Cerebellar cortex (tissue), 1 donor: ENCODE results near the gene CYP2B6.
A peak's percentile ranks its signal among the peaks of the same experiment; 100 is the strongest.
"Not testable (repeated sequence)": the region's sequence is repeated elsewhere in the genome, so short reads cannot be mapped to it uniquely, and the experiment has no call there.

Source experiments
- DNase-seq: peaks from one replicate; pipeline ENCODE4 v3.0.0-alpha.2; 2015; ENCODE audit warnings: low spot score

CYP2B6 gene

DNA sequence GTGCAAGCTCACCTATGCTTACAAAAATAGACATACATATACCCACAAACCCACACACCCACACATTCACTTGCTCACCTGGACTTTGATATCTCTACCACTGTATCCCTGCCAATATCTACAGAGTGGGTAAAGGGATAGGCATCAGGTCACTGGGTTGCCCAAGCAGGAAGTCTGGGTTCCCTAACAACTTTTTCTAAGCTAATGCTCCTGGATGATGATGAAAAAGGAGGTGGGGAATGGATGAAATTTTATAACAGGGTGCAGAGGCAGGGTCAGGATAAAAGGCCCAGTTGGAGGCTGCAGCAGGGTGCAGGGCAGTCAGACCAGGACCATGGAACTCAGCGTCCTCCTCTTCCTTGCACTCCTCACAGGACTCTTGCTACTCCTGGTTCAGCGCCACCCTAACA, at the start of gene CYP2B6:
CYP2B6 (plus strand) TSS at position 311 of the 410 bp plus-strand sequence; CDS start at position 335, 24 bp downstream.
- DNase-seq: no peak

DNA sequence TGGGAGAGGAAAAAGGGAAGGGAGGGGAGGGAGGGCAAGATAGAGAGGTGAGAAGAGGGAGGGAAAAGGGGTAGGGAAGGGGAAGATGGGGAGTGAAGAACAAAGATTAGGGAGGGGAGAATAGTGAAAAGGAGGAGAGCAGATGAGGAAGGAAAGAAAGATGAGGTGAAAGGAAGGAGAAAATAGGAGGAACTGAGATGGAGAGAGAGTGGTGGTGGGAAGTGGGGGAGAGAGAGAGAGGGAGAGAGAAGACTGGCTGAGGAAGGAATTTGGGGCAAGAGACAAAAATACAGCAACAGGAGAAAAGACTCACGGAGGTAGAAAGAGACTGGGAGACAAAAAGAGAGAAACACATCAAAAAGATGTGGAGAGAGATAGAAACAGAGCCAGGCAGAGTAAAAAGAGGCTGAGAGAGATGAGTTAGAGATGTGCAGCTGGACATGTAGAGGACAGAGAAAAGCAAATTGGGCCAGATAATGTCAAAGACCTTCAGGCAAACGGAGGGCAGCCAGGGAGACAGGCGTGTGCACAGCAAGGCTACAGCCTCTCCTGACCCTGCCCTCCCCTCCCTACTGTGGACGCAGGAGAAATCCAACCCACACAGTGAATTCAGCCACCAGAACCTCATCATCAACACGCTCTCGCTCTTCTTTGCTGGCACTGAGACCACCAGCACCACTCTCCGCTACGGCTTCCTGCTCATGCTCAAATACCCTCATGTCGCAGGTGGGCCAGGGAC, 49.4 kb upstream of the CYP2B6 start:
- no peak for DNase-seq

DNA sequence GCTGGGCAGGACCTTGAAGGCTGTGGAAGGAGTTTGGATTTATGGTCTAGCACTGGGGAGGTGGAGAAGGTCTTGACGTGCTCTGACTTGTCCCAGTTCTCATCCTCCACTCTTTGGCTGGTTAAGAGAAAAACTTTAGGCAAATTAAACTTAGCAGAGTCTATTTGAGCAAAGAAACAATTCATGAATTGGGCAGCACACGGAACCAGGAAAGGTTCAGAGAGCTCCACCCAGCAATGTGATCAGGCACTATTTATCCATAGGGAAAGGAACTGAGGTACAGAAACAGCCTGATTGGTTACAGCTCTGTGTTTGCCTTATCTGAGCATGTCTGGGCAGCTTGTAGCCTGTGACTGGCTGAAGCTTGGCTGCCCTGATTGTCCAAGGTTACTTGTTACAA, 45.4 kb upstream of the CYP2B6 start:
- no peak for DNase-seq

DNA sequence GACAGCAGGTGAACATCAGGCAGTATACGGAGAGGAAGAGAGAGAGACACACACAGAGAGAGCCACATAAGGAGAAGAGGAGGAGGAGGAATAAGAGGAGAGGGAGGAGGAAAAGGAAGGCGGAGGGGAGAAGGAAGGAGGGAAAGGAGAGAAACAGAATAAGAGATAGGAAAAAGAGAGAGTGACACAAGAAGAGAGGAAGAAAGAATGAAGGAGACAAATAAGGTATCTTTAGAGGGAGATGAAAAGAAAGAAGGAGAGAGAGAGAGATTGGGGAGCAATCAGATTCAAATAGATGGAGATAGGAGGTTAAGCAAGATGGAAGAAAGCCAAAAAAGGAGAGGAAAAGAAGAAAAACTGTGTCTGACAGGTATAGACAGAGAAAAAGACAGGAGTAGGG, 44.0 kb upstream of the CYP2B6 start:
- DNase-seq: no peak

DNA sequence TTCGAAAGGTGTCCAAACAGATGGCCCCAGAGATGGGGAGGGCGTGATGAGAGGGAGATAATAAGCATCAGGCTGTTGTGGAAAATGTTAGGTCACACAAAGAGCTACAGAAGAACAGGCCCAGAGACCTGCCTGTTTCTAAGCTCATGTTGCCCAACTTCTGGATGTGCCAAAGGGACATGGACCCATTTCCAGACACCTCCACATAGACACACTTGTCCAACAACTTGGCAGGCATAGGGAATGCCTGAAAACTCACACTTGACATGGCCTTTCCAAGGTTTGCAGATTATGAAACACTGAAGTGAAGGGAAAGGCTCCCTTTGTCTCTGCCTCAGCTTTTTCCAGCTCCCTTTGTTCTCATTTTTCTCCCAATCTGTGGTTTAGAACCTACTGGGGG, 43.5 kb upstream of the CYP2B6 start:
- DNase-seq: peak; percentile 41

DNA sequence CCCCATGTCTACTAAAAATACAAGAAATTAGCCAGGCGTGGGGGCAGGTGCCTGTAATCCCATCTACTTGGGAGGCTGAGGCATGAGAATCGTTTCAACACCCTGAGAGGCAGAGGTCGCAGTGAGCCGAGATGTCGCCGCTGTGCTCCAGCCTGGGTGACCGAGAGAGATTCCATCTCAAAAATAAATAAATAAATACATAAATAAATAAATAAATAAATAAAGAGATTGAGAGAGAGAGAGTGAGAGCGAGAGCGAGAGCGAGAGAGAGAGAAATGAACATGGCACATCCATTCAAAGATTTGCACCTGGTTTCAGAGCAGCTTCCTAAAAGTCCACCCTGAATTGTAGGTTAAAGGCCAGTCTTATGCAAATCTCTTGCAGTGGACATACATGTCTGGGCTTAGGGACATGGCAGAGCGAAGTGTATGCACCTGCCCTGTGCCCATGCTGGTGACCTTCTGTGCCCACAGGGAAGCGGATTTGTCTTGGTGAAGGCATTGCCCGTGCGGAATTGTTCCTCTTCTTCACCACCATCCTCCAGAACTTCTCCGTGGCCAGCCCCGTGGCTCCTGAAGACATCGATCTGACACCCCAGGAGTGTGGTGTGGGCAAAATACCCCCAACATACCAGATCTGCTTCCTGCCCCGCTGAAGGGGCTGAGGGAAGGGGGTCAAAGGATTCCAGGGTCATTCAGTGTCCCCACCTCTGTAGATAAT, 42.3 kb upstream of the CYP2B6 start:
- DNase-seq: no peak

DNA sequence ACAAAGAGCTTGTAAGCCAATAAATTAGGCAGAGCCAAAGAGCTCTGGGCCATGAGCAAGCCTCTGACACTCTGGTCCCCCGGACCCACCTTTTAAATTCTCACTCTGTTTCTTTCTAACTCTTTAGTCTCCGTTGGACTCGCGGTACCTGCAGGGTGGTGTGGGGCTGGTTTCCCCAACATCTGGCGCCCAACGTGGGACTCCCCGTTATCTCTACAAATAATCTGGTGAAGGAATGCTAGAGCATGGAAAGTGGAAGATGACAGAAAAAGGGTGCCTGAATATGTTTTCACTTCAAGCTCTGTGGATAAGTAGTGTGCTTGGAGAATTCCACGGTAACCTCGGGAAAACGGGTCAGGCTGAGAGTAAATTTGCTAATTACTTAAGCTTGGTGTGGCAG, 36.5 kb upstream of the CYP2B6 start:
- no peak for DNase-seq

DNA sequence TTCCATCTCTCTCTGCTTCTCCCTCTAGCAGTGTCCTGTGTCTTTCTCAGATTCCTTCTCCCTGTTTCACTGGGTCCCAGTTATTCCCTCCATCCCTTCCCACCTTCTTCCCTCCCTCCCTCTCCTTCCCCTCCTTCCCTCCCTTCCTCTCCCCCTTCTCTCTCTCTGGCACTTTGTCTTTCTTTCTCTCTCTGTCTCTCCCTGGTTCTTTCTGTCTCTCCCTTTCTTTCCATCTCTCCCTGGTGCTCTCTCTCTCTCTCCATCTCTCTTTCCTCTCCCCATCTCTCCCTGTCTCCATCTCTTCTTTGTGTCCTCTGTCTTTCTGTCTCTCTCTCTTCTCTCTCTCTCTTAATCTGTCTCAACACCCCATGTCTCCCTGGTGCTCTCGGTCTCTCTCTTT, 31.7 kb upstream of the CYP2B6 start:
- DNase-seq: no peak

DNA sequence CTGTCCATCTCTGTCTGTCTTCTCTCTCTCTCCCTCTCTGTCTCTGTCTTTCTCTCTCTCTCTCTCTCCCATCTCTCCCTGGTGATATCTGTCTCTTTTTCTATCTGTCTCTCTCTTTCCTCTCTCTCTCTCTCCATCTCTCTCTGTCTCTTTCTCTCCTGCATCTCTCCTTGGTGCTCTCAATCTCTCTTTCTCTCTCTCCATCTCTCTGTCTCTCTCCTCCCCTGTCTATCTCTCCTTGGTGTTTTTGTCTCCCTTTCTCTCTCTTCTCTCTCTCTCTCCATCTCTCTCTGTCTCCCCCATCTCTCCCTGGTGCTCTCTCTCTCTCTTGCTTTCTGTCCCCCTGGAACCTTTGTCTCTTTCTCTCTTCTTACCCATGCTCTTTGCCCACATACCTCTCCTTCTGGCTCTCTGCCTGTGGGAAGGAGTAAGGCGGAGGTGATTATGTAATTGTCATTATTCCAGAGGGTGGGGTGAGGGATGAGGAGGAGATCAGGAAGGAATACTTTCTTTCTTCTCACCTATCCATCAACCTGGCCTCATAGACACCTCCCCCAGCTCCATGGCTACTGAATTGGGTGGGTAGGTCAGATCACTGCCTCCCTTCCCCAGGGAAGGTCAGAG, 30.9 kb upstream of the CYP2B6 start:
- no peak for DNase-seq

DNA sequence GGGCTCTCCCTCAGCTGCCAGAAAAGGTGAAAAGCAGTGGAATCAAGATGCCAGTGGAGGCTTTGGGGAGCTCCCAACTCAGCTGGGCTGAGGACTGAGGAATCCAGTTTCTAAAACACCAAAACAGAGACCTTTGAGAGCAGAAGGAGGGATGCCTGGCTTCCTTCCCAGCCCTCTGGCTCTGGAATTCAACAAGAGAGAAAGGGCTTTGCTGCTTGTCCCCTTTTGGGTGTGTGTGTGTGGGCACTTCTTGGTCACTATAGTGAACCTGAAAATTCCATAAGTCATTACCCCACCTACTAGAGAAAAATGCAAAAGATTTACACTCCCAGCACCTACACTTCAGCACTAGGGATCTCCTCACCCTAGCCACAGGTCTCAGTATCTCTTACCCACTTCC, 30.3 kb upstream of the CYP2B6 start:
- DNase-seq: no peak

DNA sequence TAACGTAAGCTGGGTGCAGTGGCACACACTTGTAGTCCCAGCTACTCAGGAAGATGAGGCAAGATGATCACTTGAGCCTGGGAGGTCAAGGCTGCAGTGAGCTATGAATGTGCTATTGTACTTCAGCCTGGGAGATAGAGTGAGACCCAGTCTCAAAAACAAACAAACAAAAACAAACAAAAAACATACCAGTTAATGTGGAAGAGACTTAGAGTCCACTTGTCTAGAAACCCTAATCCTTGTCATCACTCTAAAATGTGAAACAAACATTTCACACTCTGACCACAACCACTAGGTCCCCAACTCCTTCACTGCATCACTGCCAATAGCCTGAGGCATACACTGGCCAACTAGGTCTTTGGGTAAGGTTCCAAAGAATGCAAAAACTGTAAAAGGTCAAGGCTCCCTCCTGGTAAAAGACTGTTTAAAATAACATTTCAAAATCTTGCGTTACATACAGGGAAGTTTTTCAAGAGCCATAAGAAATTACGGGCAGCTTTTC, 28.6 kb upstream of the CYP2B6 start:
- no peak for DNase-seq

DNA sequence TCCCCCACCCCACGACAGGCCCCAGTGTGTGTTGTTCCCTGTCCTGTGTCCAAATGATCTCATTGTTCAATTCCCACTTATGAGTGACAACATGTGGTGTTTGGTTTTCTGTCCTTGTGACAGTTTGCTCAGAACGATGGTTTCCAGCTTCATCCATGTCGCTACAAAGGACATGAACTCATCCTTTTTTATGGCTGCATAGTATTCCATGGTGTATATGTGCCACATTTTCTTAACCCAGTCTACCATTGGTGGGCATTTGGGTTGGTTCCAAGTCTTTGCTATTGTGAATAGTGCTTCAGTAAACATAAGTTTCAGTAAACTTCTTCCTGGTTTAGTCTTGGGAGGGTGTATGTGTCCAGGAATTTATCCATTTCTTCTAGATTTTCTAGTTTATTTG, 26.7 kb upstream of the CYP2B6 start:
- not testable (repeated sequence) for DNase-seq

DNA sequence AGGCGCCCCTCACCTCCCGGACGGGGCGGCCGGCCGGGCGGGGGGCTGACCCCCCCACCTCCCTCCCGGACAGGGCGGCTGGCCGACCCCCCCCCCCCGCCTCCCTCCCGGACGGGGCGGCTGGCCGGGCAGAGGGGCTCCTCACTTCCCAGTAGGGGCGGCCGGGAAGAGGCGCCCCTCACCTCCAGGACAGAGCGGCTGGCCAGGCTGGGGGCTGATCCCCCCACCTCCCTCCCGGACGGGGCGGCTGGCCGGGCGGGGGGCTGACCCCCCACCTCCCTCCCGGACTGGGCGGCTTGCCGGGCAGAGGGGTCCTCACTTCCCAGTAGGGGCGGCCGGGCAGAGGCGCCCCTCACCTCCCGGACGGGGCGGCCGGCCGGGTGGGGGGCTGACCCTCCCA, 25.7 kb upstream of the CYP2B6 start:
- DNase-seq: not testable (repeated sequence)

DNA sequence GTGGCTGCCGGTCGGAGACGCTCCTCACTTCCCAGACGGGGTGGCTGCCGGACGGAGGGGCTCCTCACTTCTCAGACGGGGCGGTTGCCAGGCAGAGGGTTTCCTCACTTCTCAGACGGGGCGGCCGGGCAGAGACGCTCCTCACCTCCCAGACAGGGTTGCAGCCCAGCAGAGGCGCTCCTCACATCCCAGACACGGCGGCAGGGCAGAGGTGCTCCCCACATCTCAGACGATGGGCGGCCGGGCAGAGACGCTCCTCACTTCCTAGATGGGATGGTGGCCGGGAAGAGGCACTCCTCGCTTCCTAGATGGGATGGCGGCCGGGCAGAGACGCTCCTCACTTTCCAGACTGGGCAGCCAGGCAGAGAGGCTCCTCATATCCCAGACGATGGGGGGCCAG, 24.5 kb upstream of the CYP2B6 start:
- DNase-seq: not testable (repeated sequence)

DNA sequence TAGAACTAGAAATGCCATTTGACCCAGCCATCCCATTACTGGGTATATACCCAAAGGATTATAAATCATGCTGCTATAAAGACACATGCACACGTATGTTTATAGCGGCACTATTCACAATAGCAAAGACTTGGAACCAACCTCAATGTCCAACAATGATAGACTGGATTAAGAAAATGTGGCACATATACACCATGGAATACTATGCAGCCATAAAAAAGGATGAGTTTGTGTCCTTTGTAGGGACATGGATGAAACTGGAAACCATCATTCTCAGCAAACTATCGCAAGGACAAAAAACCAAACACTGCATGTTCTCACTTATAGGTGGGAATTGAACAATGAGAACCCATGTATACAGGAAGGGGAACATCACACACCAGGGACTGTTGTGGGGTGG, 23.0 kb upstream of the CYP2B6 start:
- not testable (repeated sequence) for DNase-seq

DNA sequence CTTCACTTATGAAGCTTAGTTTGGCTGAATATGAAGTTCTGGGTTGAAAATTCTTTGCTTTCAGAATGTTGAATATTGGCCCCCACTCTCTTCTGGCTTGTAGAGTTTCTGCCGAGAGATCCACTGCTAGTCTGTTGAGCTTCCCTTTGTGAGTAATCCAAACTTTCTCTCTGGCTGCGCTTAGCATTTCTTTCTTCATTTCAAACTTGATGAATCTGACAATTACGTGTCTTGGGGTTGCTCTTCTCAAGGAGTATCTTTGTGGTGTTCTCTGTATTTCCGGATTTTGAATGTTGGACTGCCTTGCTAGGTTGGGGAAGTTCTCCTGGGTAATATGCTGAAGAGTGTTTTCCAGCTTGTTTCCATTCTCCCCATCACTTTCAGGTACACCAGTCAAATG, 21.4 kb upstream of the CYP2B6 start:
- not testable (repeated sequence) for DNase-seq

DNA sequence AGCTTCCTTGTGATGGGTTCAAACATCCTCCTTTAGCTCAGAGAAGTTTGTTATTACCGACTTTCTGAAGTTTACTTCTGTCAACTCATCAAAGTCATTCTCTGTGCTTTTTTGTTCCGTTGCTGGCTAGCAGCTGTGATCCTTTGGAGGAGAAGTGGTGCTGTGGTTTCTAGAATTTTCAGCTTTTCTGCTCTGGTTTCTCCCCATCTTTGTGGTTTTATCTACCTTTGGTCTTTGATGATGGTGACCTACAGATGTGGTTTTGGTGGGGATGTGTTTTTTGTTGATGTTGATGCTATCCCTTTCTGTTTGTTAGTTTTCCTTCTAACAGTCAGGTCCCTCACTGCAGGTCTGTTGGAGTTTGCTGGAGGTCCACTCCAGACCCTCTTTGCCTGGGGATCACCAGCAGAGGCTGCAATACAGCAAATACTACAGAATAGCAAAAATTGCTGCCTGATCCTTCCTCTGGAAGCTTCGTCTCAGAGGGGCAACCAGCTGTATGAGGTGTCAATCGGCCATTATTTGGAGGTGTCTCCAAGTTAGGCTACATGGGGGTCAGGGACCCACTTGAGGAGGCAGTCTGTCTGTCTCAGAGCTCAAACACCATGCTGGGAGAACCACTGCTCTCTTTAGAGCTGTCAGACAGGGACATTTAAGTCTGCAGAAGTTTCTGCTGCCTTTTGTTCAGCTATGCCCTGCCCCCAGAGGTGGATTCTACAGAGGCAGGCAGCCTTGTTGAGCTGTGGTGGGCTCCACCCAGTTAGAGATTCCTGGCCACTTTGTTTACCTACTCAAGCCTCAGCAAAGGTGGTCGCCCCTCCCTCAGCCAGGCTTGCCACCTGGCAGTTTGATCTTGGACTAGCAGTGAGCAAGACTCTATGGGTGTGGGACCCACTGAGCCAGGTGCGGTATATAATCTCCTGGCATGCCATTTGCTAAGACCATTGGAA, 20.4 kb upstream of the CYP2B6 start:
- DNase-seq: not testable (repeated sequence)

DNA sequence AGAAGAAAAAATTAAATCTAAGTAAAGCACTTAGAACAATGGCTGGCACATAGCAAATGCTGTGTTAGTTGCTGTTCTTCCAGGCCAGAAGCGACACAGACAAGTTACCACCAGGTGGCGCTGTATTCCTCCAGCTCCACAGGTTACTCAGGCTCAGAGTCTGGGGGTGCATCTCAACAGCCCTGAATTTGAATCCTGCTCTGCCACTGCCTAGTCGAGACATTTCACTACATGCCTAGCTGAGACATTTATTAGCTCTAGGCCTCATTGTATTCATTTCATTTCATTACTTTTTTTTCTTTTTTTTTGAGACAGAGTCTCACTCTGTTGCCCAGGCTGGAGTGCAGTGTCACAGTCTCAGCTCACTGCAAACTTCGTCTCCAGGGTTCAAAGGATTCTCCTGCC, 16.4 kb upstream of the CYP2B6 start:
- DNase-seq: peak; percentile 43

DNA sequence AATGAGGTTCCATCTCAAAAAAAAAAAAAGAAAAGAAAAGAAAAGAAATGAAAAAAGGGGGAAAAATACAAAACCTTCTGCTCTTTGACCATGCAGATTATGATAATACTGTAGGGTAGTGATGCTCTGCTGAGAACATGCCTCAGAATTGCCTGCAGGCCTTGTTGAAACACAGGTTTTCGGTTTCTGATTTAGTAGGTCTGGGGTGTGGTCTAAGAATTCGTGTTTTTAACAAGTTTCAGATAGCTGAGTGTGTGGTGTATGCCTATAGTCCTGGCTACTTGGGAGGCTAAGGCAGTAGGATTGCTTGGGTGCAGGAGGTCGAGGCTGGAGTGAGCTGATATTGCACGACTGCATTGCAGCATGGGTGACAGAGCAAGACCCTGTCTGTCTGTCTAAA, 14.9 kb upstream of the CYP2B6 start:
- DNase-seq: no peak

DNA sequence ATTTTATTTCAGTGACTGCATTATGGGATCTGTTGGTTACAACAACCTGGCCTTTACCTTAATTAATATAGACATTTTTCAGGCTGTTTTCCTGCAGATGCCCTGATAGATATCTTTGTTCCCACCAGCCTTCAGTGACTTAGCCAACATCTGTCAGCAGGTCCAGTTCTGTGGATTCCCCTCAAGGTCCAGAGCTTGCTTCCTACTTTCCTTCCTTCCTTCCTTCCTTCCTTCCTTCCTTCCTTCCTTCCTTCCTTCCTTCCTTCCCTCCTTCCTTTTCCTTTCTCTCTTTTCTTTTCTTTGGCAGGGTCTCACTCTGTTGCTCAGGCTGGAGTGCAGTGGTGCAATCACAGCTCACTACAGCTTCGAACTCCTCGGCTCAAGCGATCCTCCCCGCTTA, 14.4 kb upstream of the CYP2B6 start:
- no peak for DNase-seq

DNA sequence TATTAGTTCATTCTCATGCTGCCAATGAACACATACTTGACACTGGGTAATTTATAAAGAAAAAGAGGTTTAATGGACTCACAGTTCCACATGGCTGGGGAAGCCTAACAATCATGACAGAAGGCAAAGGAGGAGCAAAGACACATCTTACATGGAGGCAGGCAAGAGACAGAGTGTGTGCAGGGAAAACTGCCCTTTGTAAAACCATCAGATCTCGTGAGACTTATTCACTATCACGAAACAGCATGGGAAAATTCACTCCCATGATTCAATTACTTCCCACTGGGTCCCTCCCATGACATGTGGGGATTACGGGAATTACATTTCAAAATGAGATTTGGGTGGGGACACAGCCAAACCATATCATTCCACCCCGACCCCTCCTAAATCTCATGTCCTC, 11.3 kb upstream of the CYP2B6 start:
- DNase-seq: not testable (repeated sequence)
